Upper lobe of left lung (tissue), 4 donors: Measurements from ENCODE around the gene DNALI1.

ENCODE experiments used
- CTCF ChIP-seq, 6 experiments: fragments of 450-650 bp in 4 of 6; fragments of 200-600 bp in 2 of 6; sonication (generic) in 2 of 6; IDR thresholded peaks; one replicate each; pipeline ENCODE4 v1.5.1; 2016 to 2019; ENCODE audit warnings: antibody characterized with exemption in 6 of 6
- POLR2A ChIP-seq, 4 donors: fragments of 450-650 bp; IDR thresholded peaks; one replicate each; pipeline ENCODE4 v1.5.1; 2016 to 2017; ENCODE audit warnings: antibody characterized with exemption in 4 of 4, mild to moderate bottlenecking in 2 of 4
- POLR2AphosphoS5 ChIP-seq, 2 donors: sonication (generic); formaldehyde crosslinking; IDR thresholded peaks; one replicate each; pipeline ENCODE4 v1.5.1; 2017; ENCODE audit warnings: antibody characterized with exemption in 2 of 2

GRCh38 chr1:37513795-37514349, 42.9 kb upstream of the DNALI1 start:
- TF ChIP-seq POLR2A (IDR thresholded peaks at IDR 0.05) (no peak), CTCF (IDR thresholded peaks at IDR 0.05) (no peak), POLR2AphosphoS5 (IDR thresholded peaks at IDR 0.05) (no peak)
